AG10803 (cell line): ENCODE measurements around the gene TSPAN4.

Experiments used
- DNase-seq: peaks from one replicate; pipeline ENCODE4 v3.0.0; 2010; ENCODE audit warnings: low read depth
- H3K4me3 ChIP-seq: 2 replicates; pipeline ENCODE4 v1.5.1; 2011; ENCODE audit warnings: mild to moderate bottlenecking, low read length, control low read depth
- TF ChIP-seq, protein P1 (sequence below): conservative IDR thresholded peaks from 2 replicates; pipeline ENCODE4 v1.5.1; 2011; ENCODE audit warnings: mild to moderate bottlenecking, low read length, control low read depth, inconsistent platforms

TSPAN4 gene

DNA sequence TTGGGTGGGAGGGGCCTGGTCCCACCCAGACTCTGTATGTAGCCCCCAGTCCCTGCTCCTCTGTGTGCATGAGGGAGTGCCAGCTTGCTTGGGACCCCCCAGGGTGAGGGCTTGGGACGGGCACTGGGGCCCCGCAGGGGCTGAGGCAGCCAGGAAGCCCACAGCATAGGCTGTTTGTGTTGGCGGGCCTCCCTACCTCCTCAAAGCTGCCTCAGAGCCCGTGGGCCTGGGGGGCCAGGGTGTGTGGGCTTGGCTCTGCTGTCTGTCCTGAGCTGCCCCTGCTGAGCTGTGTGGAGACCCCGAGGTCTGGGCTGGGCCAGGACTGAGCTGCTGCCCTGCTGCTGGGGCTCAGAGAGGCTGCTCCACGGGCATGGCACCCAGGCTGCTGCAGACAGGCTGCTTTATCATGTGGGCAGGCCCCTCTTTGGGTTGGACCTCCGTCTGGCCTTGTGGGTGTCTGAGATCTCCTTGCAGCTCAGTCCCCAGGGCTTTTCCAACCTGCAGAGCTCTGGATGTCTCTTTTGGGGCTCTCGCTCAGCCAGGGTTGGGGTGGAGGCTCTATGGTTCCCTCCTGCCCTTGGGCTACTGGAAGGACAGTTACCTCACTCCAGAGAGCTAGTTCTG lies 3.3 kb downstream of the TSPAN4 start:
- TF ChIP-seq, protein P1, sequence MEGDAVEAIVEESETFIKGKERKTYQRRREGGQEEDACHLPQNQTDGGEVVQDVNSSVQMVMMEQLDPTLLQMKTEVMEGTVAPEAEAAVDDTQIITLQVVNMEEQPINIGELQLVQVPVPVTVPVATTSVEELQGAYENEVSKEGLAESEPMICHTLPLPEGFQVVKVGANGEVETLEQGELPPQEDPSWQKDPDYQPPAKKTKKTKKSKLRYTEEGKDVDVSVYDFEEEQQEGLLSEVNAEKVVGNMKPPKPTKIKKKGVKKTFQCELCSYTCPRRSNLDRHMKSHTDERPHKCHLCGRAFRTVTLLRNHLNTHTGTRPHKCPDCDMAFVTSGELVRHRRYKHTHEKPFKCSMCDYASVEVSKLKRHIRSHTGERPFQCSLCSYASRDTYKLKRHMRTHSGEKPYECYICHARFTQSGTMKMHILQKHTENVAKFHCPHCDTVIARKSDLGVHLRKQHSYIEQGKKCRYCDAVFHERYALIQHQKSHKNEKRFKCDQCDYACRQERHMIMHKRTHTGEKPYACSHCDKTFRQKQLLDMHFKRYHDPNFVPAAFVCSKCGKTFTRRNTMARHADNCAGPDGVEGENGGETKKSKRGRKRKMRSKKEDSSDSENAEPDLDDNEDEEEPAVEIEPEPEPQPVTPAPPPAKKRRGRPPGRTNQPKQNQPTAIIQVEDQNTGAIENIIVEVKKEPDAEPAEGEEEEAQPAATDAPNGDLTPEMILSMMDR = no peak
- no peak for DNase-seq
- H3K4me3 ChIP-seq = peak overlapping the region; percentile 94

DNA sequence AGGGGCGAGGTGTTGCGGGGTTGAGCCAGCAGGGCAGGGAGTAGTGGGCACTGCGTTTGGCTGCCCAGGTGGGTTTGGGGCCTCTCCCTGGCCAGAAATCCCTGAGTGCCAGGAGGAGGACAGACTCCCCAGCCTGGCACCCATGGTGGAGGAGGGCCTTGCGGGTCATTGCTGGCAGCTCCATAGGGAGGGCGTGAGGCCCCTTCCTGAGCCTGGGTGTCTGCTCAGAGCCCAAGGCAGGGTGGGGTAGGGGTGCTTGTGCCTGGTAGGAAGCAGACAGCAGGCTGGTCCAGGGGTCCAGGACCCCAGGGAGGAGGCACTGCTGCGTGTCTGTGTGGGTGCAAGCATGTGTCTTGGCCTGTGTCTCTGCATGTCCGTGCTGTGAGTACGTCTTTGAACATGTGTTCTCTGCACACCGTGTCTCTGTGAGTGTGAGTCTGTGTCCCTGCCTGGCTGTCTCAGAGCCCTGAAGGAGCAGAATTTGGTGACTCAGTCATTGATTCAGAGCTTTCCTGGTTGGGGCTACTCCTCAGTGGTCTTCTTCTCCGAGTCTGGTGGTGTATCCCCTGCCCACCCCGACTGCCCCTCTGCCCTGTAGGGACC lies 3.9 kb downstream of the TSPAN4 start:
- no peak overlapping the region for H3K4me3 ChIP-seq
- DNase-seq = peak; percentile 34
- TF ChIP-seq, protein P1 = no peak

DNA sequence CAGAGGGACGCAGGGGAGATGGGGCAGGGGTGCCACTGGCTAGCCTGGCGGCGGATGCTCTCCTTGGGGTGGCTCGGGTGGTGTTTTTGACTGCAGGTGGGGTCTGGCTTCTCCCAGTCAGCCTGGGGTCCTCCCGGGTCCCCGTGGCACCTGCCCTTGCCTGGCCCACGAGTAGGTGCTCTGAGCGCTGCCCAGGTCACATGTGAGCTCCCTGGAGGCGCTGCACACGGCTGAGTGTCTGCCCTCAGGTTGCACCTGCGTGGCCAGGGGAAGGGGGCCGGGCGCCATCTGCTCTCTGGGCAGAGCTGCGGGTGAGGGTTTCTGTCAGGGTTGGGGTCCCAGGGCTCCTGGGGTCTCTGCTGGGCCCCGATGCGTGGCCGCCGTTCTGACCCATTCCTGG lies 5.2 kb downstream of the TSPAN4 start:
- TF ChIP-seq, protein P1 = no peak
- no peak overlapping the region for H3K4me3 ChIP-seq

DNA sequence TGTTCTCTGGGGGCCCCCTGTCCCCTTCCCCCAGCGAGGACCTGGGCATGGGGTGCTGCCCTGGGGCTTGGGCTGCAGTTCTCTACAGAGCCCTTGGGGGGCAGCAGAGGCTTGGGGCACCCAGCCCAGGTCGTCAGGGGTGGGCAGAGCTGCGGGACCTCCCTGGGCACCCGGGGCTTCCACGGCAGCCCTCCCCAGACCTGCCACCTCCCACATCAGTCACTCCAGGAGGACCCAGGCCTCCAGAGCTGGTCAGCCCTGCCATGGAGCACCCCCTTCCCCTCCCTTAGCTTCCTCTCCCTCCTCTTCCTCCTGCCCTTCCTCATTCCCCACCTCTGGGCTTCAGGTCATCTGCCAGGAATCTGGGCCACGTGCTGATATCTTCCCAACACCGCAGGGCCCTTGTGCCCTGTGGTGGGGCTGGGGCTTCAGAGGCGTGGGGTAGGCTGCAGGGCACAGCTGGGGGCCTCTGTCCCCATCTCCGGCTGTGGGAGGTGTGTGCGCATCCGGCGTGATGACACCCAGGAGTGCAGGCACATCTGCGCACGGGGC lies 5.8 kb downstream of the TSPAN4 start:
- TF ChIP-seq, protein P1 = peak; percentile 74
- no peak for DNase-seq
- no peak overlapping the region for H3K4me3 ChIP-seq

More for the DNA sequence above, 5.2 kb downstream of the TSPAN4 start:
- DNase-seq = no peak

DNA sequence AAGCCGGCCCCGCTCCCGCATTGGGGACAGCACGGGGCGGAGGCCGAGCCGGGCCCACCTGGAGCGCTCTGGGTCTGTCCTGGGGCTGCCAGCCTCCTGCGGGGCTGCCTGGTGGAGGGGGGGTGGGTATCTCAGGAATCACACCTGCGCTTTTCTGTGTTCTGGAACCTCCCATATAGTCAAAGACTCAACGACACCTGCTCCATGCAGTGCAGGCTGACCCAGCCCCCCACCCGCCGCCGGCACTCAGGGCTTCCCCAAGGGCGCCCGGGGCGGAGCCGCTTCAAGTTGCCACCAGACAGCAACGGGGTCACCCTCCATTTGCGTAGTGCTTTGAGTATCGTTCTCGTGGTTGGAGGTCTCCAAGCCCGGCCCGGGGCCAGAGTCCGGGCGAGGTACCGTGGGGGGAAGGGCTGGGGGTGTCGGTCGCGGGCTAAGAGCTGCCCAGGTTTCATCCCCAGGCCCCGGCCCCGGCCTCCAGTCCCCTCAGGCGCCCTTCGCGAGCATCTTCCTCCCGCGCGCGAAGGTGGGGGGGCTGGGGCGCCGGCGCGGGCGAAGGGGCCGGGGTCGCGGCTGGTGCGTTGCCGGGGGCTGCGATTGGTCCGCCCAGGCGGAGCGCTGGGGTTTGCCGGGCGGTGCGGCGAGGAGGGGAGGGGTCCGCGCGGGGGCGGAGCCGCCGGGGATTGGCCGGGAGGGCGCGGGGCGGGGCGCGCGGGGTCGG lies 6.6 kb downstream of the TSPAN4 start:
- H3K4me3 ChIP-seq = peak overlapping the region; percentile 47
- DNase-seq = no peak
- TF ChIP-seq, protein P1 = no peak

DNA sequence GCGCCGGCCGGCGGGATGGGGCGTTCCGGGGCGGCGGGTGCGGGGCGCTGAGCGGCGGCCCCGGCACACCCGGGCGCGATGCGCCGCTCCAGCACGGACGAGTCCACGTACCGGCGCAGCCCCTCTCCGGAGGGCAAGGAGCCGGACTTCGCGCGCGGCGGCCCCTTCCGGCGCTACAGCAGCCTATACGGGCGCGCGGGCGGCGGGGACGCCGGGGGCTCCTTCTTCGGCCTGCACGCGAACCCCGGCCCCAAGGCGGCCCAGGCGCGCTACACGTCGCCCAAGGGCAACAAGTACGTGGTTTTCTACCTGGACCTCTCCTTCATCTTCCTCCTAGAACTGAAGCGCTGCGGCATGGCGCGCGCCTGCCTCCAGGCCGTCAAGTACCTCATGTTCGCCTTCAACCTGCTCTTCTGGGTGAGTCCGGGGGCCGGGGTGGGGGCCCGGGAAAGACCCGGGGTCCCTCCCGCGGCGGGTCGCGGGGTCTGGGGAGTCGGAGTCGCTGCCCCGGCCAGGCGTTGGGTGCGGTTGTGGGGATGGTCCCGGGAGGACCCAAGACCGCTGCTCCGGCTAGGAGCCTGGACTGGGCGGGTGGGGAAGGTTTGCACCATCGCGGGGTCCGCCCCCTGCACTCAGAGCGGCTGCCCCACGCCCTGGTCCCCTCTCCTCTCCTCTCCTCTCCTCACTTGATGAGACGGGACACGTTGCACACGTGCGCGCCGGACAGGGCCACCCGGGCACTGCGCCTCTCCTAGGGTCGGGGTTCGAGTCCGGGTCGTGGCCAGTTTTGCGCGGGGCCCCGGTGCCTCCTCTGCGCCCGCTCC lies 7.5 kb downstream of the TSPAN4 start:
- DNase-seq = no peak
- H3K4me3 ChIP-seq = peak overlapping the region; percentile 26; the same call in 1 of the 2 replicates
- TF ChIP-seq, protein P1 = no peak
